K562 (cell line): ENCODE data around the gene NFRKB.

ENCODE experiments used
- SREBF2 ChIP-seq: sonication (generic); formaldehyde crosslinking; IDR thresholded peaks from 2 replicates; pipeline ENCODE4 v1.4.0; 2020; ENCODE audit warnings: mild to moderate bottlenecking, missing genetic modification reagents
- TF ChIP-seq, protein P1 (sequence below), 3 experiments: IDR thresholded peaks in 2 of 3; conservative IDR thresholded peaks in 1 of 3; 2 replicates each; pipeline ENCODE4 v1.5.1; 2011 to 2012; ENCODE audit warnings: low read length in 3 of 3, mild to moderate bottlenecking in 3 of 3, control low read depth in 2 of 3, improper control_type of control experiment in 1 of 3, inconsistent platforms in 1 of 3, low read depth in 1 of 3, mixed read lengths in 1 of 3, moderate library complexity in 1 of 3; ENCODE audit not compliant: insufficient read depth in 2 of 3

GRCh38 chr11:129905402-129905801 lies 10.0 kb upstream of the NFRKB start:
- TF ChIP-seq, protein P1, sequence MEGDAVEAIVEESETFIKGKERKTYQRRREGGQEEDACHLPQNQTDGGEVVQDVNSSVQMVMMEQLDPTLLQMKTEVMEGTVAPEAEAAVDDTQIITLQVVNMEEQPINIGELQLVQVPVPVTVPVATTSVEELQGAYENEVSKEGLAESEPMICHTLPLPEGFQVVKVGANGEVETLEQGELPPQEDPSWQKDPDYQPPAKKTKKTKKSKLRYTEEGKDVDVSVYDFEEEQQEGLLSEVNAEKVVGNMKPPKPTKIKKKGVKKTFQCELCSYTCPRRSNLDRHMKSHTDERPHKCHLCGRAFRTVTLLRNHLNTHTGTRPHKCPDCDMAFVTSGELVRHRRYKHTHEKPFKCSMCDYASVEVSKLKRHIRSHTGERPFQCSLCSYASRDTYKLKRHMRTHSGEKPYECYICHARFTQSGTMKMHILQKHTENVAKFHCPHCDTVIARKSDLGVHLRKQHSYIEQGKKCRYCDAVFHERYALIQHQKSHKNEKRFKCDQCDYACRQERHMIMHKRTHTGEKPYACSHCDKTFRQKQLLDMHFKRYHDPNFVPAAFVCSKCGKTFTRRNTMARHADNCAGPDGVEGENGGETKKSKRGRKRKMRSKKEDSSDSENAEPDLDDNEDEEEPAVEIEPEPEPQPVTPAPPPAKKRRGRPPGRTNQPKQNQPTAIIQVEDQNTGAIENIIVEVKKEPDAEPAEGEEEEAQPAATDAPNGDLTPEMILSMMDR (IDR thresholded peaks at IDR 0.05 in 2 of 3, conservative IDR thresholded peaks at IDR 0.05 in 1 of 3; ENCODE audit: insufficient read depth in 2 of 3, low read depth in 1 of 3, low read length in 3 of 3): no peak
- no peak for TF ChIP-seq SREBF2 (CRISPR knock-in tag)
